SH-SY5Y (cell line): ENCODE measurements around the gene ELP5.

ENCODE experiments used
- GATA2 ChIP-seq: IDR thresholded peaks from 2 replicates; pipeline ENCODE4 v1.6.1; 2011; ENCODE audit warnings: mild to moderate bottlenecking, low read depth, low read length
- GATA3 ChIP-seq: IDR thresholded peaks from 2 replicates; pipeline ENCODE4 v1.6.1; 2011; ENCODE audit warnings: low read depth, mild to moderate bottlenecking, low read length, moderate library complexity

DNA sequence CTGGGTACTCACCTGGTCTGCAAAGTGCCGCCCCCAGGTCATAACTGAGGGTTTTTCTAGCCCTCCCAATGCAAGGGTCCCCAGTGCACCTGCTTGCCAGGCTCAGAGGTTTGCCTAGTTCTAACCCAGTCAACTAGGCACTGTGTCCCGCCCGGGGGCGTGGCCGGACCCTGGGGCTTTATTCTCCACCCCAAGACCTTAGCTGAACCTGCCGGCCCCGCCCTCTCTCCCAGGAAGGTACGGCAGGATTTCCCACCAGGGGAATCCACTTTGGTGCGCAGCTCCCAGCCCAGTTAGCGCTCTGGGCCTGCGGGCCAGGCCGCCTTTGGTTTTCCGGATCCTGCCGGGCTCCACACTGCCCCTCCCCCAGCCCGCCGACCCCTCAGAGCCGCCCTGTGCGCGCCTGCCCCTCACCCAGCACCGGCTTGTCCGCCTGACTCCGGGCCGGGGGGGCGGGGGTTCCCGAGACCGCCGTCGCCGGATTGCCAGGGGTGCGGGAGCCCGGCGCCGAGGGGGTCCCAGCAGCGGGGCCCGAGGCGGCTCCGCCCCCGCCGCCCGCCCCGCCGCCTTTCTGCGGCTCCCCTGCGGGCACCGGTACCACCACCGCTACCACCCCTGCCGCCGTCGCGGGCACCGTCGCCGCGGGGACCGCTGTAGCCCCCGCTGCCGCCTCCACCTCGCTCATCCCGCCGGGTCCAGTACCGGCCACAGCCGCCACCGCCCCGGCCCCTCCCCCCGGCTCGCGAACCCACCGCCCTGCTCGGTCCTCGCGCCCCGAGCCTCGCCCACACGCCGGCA is 42.0 kb downstream of the ELP5 start:
- TF ChIP-seq GATA3 (no peak), GATA2 (no peak)
